GM18508 (cell line): ENCODE data around the gene NOC4L.
"Not testable (repeated sequence)": the region's sequence is repeated elsewhere in the genome, so short reads cannot be mapped to it uniquely, and the experiment has no call there.

ENCODE experiments used
- ATAC-seq: cut with Tn5 transposase; IDR thresholded peaks from one replicate; pipeline ENCODE4 v1.9.1; 2021; ENCODE audit warnings: moderate number of reproducible peaks; ENCODE audit not compliant: insufficient read depth, unreplicated experiment

Gene NOC4L

GRCh38 chr12:132121283-132121682 lies 23.0 kb upstream of the NOC4L start:
- no peak for ATAC-seq

DNA sequence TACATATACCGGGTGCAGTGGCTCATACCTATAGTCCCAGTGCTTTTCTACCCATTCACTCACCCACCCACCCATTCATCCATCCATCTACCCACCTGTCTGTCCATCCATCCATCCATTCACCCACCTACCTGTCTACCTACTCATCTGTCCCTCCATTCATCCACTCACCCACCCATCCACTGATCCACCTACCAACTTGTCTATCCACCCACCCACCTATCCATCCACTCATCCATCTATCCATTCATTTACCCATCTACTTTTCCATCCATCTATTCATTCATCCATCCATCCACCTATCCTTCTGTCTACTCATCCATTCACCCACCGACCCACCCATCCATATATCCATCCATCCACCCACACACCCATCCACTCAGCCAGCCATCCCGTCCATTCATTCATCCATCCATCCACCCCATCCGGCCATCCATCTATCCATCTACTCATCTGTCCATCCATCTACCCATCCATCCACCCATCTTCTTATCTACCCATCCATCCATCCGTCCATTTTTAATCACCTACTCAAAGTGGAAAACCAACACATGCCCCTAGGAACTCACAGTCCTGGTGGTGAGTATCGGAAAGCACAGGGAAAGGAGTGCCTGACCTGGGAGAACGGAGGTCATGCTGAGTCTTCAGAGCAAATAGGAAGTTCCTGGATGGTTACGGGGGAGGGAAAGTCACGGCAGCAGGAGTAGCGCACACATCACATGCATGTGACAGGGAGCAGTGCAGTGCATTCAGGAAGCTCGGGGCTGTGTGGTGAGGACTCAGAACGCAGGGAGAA lies 20.1 kb upstream of the NOC4L start:
- no peak for ATAC-seq

- ATAC-seq: no peak
Observed at GRCh38 chr12:132124766-132125425, 19.4 kb upstream of the NOC4L start.

GRCh38 chr12:132125736-132126135 lies 18.5 kb upstream of the NOC4L start:
- no peak for ATAC-seq

- ATAC-seq: no peak
Observed at GRCh38 chr12:132127041-132127440, 17.2 kb upstream of the NOC4L start.

GRCh38 chr12:132129007-132129406 lies 15.2 kb upstream of the NOC4L start:
- no peak for ATAC-seq

DNA sequence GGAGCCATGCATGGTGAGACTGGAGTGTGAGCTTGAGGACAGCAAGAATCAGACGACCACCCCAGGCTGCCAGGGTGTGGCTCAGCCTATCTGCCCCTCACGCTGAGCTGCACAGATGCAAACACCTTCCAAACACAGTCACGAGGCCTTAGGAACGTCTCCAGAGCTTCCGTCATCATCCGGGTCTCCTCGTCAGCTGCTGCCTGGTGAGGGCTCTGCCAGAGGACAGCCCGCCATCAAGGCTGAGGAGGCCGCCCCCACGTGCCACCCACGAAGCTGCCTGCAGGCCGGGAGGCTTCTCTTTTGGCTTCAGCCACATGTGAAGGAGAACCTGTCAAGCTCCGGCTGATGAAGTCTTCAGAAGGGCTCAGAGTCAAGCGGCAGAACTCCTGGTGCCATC lies 13.6 kb upstream of the NOC4L start:
- ATAC-seq: no peak

GRCh38 chr12:132131229-132131628 lies 13.0 kb upstream of the NOC4L start:
- no peak for ATAC-seq

- ATAC-seq: no peak
Observed at GRCh38 chr12:132131952-132132351, 12.3 kb upstream of the NOC4L start.

DNA sequence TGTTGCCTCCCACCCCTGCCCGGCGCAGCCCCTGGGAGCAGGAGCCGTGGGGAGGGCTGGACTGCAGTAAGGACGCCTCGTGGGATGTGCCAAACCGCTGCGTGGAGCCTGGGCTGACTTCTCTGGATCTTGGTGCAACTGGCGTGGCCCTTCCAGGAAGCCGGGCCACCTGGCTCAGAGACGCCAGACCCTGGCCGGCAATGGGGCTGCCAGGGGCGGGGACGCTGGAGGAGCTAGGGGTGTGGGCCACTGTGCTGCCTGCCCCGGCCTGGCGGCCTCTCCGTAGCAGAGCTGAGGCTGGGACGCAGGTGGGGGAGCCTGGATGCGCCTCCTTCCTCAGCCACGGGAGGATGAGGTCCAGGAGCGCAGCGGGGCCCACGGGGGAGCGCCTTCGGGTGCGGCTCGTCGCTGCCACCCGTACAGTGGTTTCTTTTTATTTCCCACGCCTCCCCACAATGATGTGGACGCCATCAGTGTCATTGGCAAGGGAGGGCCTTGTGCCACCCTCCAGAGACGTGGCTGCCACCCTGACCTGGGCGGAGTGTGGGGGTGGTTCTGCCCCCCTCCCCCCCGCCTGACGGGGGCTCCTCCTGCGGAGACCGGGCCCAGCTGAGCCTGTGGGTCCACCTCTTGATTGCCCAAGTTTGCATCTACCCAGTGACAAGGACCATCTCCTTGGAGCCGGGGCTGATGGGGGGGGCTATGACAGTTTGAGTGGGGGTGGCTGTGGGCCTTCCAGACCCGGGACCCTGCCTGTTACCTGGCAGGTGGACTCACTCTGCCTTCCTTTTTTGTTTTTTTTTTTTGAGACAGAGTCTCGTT lies 11.4 kb upstream of the NOC4L start:
- ATAC-seq: no peak

- ATAC-seq: no peak
Observed at GRCh38 chr12:132133952-132134652, 10.2 kb upstream of the NOC4L start.

GRCh38 chr12:132134653-132135183 lies 9.5 kb upstream of the NOC4L start:
- not testable (repeated sequence) for ATAC-seq

GRCh38 chr12:132136226-132136625 lies 8.0 kb upstream of the NOC4L start:
- not testable (repeated sequence) for ATAC-seq

- ATAC-seq: no peak
Observed at GRCh38 chr12:132137483-132138125, 6.7 kb upstream of the NOC4L start.

DNA sequence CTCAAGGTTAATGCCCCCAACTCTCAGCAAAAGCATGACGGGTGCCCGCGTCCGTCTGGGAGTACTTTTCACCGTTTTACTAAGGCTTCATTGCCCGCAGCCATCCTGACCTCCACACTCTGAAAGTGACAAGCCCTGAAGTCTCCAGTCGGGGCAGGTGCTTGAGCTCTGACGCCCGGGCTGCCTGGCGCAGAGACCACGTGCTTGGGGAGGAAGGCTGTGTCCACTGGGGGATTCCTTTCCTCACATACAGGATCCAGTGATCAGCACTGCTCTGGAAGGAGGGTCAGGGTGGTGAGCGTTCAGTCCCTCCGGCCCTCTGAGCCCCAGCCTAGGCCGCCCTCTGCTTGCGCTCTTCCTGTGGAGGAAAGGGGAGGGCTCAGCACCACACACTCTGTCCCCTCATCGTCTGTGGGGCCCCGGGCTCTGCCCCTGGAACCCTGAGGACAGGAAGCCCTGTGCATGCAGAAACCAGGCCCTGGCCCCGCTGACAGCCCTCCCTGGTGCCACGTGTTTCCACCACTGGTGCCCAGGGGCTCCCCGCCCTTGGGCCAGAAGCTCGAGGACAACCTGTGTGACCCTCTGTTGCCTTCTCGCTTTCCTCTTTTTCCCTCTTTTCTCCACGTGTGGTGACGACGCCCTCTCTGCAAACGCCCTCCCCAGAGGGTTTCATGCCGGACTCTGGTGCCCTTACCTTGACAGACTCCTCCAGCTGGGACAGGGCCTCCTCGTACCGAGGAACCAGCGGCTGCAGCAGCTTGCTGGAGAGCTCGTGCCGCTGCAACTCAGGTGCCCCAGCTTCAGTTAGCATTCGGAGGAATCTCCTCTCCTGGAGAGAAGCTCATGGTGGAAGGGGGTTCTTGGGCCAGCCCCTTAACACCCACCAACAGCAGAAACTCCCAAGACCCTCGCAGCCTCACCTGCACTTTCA lies 5.1 kb upstream of the NOC4L start:
- no peak for ATAC-seq

DNA sequence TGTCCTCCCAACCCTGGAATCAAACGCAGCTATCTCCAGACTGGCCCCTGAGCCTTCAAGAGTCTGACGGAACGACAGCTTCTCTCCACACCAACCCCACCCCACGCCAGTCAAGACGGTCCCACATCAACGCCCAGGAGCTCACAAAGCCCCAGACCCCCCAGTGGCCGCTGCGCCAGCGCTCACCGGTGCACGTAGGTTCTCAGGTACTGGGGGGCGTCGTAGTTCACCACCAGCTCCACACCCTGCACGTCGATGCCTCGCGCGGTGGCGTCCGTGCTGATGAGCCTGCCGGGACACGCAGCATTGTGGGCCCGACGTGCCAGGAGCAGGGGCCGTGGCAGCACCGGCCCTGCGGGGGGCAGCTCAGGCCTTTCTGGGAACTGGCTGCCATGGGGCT lies 4.3 kb upstream of the NOC4L start:
- no peak for ATAC-seq

GRCh38 chr12:132140501-132140900 lies 3.8 kb upstream of the NOC4L start:
- no peak for ATAC-seq

DNA sequence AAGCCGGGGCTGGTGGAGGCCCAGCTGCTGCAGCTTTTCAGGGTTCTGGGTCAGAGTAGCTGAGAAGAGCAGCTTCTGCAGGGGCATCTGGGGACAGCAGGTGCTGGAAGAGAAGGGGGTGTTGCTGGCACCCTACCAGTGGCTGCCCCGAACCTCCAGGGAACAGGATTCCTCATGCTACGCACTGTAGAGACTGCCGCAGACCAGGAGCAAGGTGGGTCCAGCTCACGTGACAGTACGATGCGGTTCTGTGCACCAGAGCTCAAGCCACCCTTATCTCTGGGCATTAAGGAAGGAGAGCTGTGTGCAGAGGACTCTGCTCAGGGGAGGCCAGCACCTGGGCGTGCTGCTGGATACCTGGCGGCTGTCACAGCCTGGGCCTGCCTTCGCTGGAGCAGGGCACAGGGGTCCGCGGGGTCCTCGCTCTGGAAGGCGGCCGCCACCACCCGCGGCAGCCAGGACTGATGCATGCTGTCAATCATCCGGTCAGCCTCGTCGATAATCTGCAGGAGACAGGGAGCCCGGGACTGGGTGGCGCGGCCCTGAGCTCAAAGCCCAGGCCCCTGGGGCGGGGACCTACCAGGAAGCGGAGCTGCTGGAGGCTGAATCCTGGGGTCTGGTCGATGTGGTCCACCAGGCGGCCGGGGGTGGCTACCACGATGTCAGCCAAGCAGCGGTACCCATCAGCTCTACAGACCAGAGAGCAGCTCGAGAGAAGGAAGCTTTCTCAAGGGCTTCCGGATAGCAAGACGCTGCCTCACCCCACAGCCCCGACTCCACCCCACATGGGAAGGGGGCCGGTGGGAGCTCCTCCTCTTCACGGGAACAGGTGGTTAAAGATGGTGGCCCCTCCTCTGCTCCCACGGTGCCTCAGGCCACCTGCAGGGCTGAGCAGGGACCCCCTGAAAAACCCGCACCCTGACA lies 3.1 kb upstream of the NOC4L start:
- ATAC-seq: no peak
